HG02610 (cell line): Measurements from ENCODE around the gene CCDC85C.
"Not testable (repeated sequence)": the region's sequence is repeated elsewhere in the genome, so short reads cannot be mapped to it uniquely, and the experiment has no call there.

Source experiments
- ATAC-seq: cut with Tn5 transposase; IDR thresholded peaks from one replicate; pipeline ENCODE4 v1.9.1; 2021; ENCODE audit warnings: mild to moderate bottlenecking, moderate library complexity; ENCODE audit not compliant: unreplicated experiment

Gene CCDC85C

GRCh38 chr14:99603471-99604277 lies at the start of gene CCDC85C:
TSS of gene CCDC85C (minus strand) at chr14:99604207. CDS start at chr14:99603959, 248 bp downstream.
- no peak for ATAC-seq

GRCh38 chr14:99651953-99652746 lies 48.1 kb upstream of the CCDC85C start:
- no peak for ATAC-seq

GRCh38 chr14:99650189-99650588 lies 46.2 kb upstream of the CCDC85C start:
- ATAC-seq: no peak

- ATAC-seq: no peak
Measured at GRCh38 chr14:99649643-99650042, 45.6 kb upstream of the CCDC85C start.

GRCh38 chr14:99649219-99649618 lies 45.2 kb upstream of the CCDC85C start:
- ATAC-seq: no peak

- no peak for ATAC-seq
Measured at GRCh38 chr14:99648027-99648784, 44.2 kb upstream of the CCDC85C start.

- no peak for ATAC-seq
Measured at GRCh38 chr14:99647411-99647810, 43.4 kb upstream of the CCDC85C start.

GRCh38 chr14:99645545-99646505 lies 41.8 kb upstream of the CCDC85C start:
- no peak for ATAC-seq

- no peak for ATAC-seq
Measured at GRCh38 chr14:99644723-99645544, 40.9 kb upstream of the CCDC85C start, which contains the start of gene HHIPL1. TSS of gene HHIPL1 (plus strand) at chr14:99645129. CDS start at chr14:99645208, 79 bp downstream.

GRCh38 chr14:99644035-99644587 lies 40.1 kb upstream of the CCDC85C start:
- ATAC-seq: no peak

GRCh38 chr14:99643343-99643742 lies 39.3 kb upstream of the CCDC85C start:
- ATAC-seq: no peak

- ATAC-seq: not testable (repeated sequence)
Measured at GRCh38 chr14:99642771-99643170, 38.8 kb upstream of the CCDC85C start.

- no peak for ATAC-seq
Measured at GRCh38 chr14:99637624-99638023, 33.6 kb upstream of the CCDC85C start.

- ATAC-seq: no peak
Measured at GRCh38 chr14:99636487-99636886, 32.5 kb upstream of the CCDC85C start.

- ATAC-seq: no peak
Measured at GRCh38 chr14:99635116-99635515, 31.1 kb upstream of the CCDC85C start.

- ATAC-seq: no peak
Measured at GRCh38 chr14:99634443-99634842, 30.4 kb upstream of the CCDC85C start.

GRCh38 chr14:99633918-99634317 lies 29.9 kb upstream of the CCDC85C start:
- no peak for ATAC-seq

- no peak for ATAC-seq
Measured at GRCh38 chr14:99633141-99633540, 29.1 kb upstream of the CCDC85C start.
